ENCODE measurements around the gene CCL8. TPM values are rescaled to one million over a fixed set of nuclear protein-coding genes. Genes with fewer than 3 reads are reported as not detected.

CCL8 gene
- total RNA-seq, 1 donor from 2014 or later = not detected

DNA sequence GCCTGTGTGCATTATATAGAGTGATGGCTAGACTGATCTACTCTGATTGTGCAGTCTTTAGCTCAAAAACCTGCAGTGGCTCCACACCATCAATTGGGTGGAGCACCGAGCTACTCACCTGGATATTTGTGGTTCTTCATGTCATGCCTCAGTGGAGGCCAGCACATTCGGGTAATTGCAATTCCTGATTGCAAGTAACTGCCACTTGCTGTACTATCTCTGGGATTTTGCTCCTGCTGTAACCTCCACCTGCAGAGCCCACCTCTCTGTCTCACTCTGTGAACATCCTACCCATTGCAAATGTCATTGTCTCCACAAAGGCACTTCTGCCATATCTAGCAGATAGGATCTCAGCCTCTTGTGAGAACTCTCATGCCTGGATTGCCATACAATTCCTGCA lies 45.5 kb downstream of the CCL8 start:
- Mint-ChIP-seq H3K27ac (ENCODE audit: unreplicated experiment) (no peak overlapping the region), H3K9me3 (ENCODE audit: low read depth) (no peaks in the 10 kb centered on the region), H3K27me3 (ENCODE audit: low read depth) (peaks cover 52% of the 10 kb centered on the region), H3K4me1 (ENCODE audit: low read depth) (no peaks in the 10 kb centered on the region), H3K4me3 (ENCODE audit: unreplicated experiment) (no peak overlapping the region), H3K36me3 (ENCODE audit: low read depth) (no peaks in the 10 kb centered on the region)
- no peak for TF ChIP-seq CTCF (IDR thresholded peaks at IDR 0.05)
- DNase-seq (ENCODE audit: low spot score) = no peak

DNA sequence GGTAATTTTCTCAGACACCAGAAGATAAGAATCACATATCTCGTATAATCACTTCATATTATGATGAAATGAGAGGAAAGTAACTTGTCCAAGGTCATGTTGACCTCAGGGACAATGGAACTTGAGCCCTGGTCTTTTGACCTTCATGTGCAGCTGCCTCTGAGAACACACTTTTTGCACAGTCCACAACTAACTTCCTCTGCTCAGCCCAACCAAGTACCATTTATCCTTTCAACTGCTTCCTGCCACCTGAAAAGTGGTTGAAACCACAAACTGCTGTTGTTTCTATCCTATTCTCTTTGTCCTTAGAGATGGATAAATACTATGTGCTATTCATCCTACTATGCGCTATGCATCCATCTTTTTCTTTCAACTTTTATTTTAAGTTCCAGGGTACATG lies 46.1 kb downstream of the CCL8 start:
- no peak overlapping the region for H3K4me3 Mint-ChIP-seq (ENCODE audit: unreplicated experiment)
- H3K36me3 Mint-ChIP-seq (ENCODE audit: low read depth) = no peaks in the 10 kb centered on the region
- H3K9me3 Mint-ChIP-seq (ENCODE audit: low read depth) = no peaks in the 10 kb centered on the region
- no peaks in the 10 kb centered on the region for H3K4me1 Mint-ChIP-seq (ENCODE audit: low read depth)
- peaks cover 54% of the 10 kb centered on the region for H3K27me3 Mint-ChIP-seq (ENCODE audit: low read depth)
- TF ChIP-seq CTCF (IDR thresholded peaks at IDR 0.05) = no peak
- H3K27ac Mint-ChIP-seq (ENCODE audit: unreplicated experiment) = no peak overlapping the region
- no peak for DNase-seq (ENCODE audit: low spot score)

GRCh38 chr17:34366010-34366409 lies 46.8 kb downstream of the CCL8 start:
- Mint-ChIP-seq H3K36me3 (ENCODE audit: low read depth) (no peaks in the 10 kb centered on the region), H3K9me3 (ENCODE audit: low read depth) (no peaks in the 10 kb centered on the region), H3K4me1 (ENCODE audit: low read depth) (no peaks in the 10 kb centered on the region), H3K27ac (ENCODE audit: unreplicated experiment) (no peak overlapping the region), H3K4me3 (ENCODE audit: unreplicated experiment) (no peak overlapping the region), H3K27me3 (ENCODE audit: low read depth) (peaks cover 54% of the 10 kb centered on the region)
- no peak for TF ChIP-seq CTCF (IDR thresholded peaks at IDR 0.05)
- DNase-seq (ENCODE audit: low spot score) = no peak

DNA sequence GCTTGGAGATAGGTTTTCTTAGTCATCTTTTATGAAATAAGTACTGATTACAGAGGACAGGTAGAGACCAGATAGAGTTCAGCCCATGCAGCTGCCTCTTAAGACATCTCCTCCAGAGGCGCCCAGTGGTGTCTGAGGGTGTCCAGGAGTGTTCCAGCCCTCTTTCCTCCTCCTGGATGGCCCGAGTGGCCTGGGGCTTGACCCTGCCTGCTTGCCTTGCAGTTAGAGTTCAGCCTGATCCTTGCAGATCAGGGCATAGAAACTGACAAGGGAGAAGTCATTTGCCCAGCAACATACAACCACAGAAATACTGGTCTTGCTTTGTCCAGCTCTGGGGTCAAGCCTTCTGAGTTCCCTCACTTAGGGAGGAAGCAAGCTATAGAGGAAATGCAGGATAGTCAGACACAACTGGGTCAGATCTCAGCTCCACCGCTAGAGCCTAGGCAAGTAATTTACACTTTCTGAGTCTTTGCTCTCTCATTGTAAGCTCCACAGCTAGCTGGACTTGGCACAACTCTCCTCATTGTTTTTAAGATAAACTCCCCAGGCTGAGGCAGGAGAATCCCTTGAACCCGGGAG lies 47.4 kb downstream of the CCL8 start:
- no peak for DNase-seq (ENCODE audit: low spot score)
- Mint-ChIP-seq H3K9me3 (ENCODE audit: low read depth) (no peaks in the 10 kb centered on the region), H3K27me3 (ENCODE audit: low read depth) (peaks cover 54% of the 10 kb centered on the region), H3K4me1 (ENCODE audit: low read depth) (no peaks in the 10 kb centered on the region), H3K36me3 (ENCODE audit: low read depth) (no peaks in the 10 kb centered on the region), H3K27ac (ENCODE audit: unreplicated experiment) (no peak overlapping the region), H3K4me3 (ENCODE audit: unreplicated experiment) (no peak overlapping the region)
- TF ChIP-seq CTCF (IDR thresholded peaks at IDR 0.05) = no peak

DNA sequence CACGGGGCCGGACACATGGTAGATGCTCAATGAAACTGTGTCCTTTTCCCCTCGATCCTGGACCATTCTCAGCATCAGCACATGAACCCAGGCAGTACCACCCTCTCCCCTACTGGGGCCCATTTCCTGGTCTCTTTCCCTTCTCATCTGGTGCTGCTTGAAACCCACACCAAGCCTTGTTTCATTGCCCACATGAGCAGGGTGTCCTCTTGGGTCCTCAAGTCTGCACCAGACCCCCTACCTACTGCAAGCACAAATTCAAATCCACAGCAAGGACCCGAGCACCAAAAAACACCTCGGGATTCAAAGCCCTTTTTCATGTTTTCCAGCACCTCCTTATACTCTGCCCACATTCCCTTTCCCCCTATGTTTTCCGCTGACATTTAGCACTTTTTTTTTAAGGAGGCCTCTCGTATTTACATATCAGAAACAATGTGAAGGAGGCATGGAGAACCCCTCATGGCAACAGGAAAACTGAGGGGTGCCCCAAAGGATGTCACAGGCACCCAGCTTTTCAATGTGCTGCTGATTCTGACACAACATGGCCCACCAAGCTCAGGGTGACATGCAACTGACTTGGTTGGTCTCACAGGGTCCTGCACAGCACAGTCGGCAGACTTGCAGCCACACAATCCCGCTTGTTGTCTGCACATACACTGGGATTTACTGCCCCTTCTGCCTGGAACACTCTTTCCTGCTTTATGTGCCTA lies 48.4 kb downstream of the CCL8 start:
- Mint-ChIP-seq H3K4me1 (ENCODE audit: low read depth) (no peaks in the 10 kb centered on the region), H3K4me3 (ENCODE audit: unreplicated experiment) (no peak overlapping the region), H3K27ac (ENCODE audit: unreplicated experiment) (no peak overlapping the region), H3K9me3 (ENCODE audit: low read depth) (no peaks in the 10 kb centered on the region), H3K36me3 (ENCODE audit: low read depth) (no peaks in the 10 kb centered on the region), H3K27me3 (ENCODE audit: low read depth) (peaks cover 49% of the 10 kb centered on the region)
- no peak for TF ChIP-seq CTCF (IDR thresholded peaks at IDR 0.05)
- DNase-seq (ENCODE audit: low spot score) = no peak

Data from chondrocyte (in vitro differentiated cells).